ENCODE measurements around the gene CCDC40.

The CCDC40 gene

GRCh38 chr17:80107231-80108021, 71.0 kb downstream of the CCDC40 start:
- Histone ChIP-seq H3K9me3 (ENCODE audit: control insufficient read depth, low read length) (no peaks in the 10 kb centered on the region), H3K9ac (ENCODE audit: low read length) (no peak overlapping the region), H3K4me3 (ENCODE audit: low read length) (no peak overlapping the region), H3K27me3 (ENCODE audit: control insufficient read depth, insufficient read depth, low read length) (no peaks in the 10 kb centered on the region), H3K4me1 (ENCODE audit: control insufficient read depth, insufficient read depth, low read length) (peaks cover 1% of the 10 kb centered on the region), H3K36me3 (ENCODE audit: control insufficient read depth, insufficient read depth, low read length) (no peaks in the 10 kb centered on the region)

DNA sequence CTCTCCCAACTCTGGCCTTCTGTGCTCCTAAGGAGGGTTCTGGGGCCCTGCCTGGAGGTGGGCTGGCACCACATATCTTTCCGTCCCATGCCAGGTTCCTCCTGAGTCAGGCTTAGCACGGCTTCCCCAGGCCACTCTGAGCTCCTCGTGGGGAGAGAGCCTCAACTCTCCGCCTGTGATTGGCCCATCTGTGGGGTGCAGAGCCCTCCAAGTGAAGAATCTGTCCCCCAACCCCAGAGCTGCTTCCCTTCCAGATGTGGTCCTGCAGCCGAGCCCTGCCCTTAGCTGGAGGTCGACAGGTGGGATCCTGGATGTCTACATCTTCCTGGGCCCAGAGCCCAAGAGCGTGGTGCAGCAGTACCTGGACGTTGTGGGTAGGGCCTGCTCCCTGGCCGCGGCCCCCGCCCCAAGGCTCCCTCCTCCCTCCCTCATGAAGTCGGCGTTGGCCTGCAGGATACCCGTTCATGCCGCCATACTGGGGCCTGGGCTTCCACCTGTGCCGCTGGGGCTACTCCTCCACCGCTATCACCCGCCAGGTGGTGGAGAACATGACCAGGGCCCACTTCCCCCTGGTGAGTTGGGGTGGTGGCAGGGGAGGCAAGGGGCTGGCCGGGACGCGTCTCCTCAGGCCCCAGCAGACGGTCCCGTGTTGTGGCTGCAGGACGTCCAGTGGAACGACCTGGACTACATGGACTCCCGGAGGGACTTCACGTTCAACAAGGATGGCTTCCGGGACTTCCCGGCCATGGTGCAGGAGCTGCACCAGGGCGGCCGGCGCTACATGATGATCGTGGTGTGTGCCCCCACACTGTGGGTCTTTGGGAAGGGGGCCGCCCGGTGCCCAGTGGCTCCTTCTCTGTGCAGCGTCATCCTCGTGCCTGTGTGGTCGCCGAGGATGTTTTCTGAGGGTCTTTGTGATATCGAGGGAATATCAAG, 71.9 kb downstream of the CCDC40 start:
- Histone ChIP-seq H3K27me3 (ENCODE audit: control insufficient read depth, insufficient read depth, low read length) (no peaks in the 10 kb centered on the region), H3K4me1 (ENCODE audit: control insufficient read depth, insufficient read depth, low read length) (no peaks in the 10 kb centered on the region), H3K9me3 (ENCODE audit: control insufficient read depth, low read length) (no peaks in the 10 kb centered on the region), H3K36me3 (ENCODE audit: control insufficient read depth, insufficient read depth, low read length) (no peaks in the 10 kb centered on the region), H3K4me3 (ENCODE audit: low read length) (no peak overlapping the region), H3K9ac (ENCODE audit: low read length) (no peak overlapping the region)

GRCh38 chr17:80109066-80109660, 72.7 kb downstream of the CCDC40 start:
- no peak overlapping the region for H3K9ac ChIP-seq (ENCODE audit: low read length)
- H3K36me3 ChIP-seq (ENCODE audit: control insufficient read depth, insufficient read depth, low read length) = no peaks in the 10 kb centered on the region
- no peaks in the 10 kb centered on the region for H3K4me1 ChIP-seq (ENCODE audit: control insufficient read depth, insufficient read depth, low read length)
- no peak overlapping the region for H3K4me3 ChIP-seq (ENCODE audit: low read length)
- no peaks in the 10 kb centered on the region for H3K9me3 ChIP-seq (ENCODE audit: control insufficient read depth, low read length)
- H3K27me3 ChIP-seq (ENCODE audit: control insufficient read depth, insufficient read depth, low read length) = no peaks in the 10 kb centered on the region

DNA sequence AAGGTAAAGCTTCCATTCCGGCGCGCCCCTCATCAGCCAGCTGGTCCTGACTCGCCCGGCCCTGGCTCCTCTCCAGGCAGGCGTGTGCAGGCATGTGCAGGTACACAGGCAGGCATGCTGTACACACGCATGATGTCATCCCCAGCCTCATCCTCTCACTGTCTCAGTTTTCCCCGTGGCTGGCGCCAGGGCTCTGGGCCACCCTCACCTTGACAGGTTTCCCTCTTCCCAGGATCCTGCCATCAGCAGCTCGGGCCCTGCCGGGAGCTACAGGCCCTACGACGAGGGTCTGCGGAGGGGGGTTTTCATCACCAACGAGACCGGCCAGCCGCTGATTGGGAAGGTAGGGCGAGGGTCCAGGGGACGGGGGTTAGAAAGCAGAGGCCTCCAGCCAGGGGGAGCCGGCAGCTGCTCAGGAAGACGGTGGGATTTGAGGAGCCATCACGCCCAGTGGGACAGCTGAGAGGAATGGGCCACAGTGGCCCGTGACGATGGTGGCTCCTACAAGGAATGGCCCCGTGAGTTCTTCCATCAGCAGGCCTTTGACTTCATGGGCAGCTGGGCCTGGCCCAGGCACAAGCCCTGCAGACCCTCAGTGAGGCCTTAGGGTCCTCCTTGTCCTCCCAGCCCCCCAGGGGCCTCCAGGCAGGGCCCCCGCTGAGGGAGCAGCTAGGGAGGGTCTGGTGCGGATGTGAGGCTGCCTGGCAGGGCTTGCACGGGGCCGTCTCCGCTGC, 73.4 kb downstream of the CCDC40 start:
- Histone ChIP-seq H3K9me3 (ENCODE audit: control insufficient read depth, low read length) (no peaks in the 10 kb centered on the region), H3K4me3 (ENCODE audit: low read length) (no peak overlapping the region), H3K27me3 (ENCODE audit: control insufficient read depth, insufficient read depth, low read length) (no peaks in the 10 kb centered on the region), H3K36me3 (ENCODE audit: control insufficient read depth, insufficient read depth, low read length) (no peaks in the 10 kb centered on the region), H3K9ac (ENCODE audit: low read length) (no peak overlapping the region), H3K4me1 (ENCODE audit: control insufficient read depth, insufficient read depth, low read length) (no peaks in the 10 kb centered on the region)

GRCh38 chr17:80110447-80110812, 74.0 kb downstream of the CCDC40 start:
- Histone ChIP-seq H3K4me1 (ENCODE audit: control insufficient read depth, insufficient read depth, low read length) (no peaks in the 10 kb centered on the region), H3K4me3 (ENCODE audit: low read length) (no peak overlapping the region)

DNA sequence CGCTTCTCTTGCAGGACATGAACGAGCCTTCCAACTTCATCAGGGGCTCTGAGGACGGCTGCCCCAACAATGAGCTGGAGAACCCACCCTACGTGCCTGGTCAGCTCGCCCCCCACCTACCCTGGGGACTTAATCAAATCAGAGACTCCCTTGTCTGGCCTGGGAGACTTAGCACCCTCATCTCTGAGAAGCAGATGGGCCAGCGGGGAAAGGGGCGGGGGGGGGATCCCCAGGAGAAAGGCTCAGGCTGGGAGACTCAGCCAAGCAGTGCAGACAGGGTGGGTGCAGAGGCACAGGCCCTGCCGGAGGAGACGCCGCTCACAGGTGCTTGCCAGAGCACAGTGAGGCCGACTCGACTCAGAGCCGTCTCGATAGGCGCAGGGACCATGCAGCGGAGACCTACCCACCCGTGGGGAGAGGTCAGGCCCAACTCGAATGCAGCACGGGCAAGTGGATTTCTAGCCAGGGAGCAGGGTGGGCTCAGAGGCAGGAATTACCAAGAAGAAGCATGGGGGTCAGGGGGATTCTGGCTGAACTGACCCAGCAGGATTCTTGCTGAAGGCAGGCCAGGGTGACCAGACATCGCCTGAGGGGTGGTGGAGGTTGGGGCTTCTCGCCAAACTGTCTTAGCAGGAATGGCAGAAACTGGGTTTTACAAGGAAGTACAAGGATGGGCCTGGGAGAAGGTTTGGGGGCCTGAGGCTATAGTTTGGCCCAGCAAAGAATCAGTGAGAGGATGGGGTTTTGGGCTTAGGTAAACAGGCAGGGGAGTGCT, 74.7 kb downstream of the CCDC40 start:
- Histone ChIP-seq H3K4me1 (ENCODE audit: control insufficient read depth, insufficient read depth, low read length) (no peaks in the 10 kb centered on the region), H3K9ac (ENCODE audit: low read length) (no peak overlapping the region), H3K9me3 (ENCODE audit: control insufficient read depth, low read length) (no peaks in the 10 kb centered on the region), H3K36me3 (ENCODE audit: control insufficient read depth, insufficient read depth, low read length) (no peaks in the 10 kb centered on the region), H3K27me3 (ENCODE audit: control insufficient read depth, insufficient read depth, low read length) (no peaks in the 10 kb centered on the region), H3K4me3 (ENCODE audit: low read length) (no peak overlapping the region)

More at GRCh38 chr17:80110447-80110812, 74.0 kb downstream of the CCDC40 start:
- H3K36me3 ChIP-seq (ENCODE audit: control insufficient read depth, insufficient read depth, low read length) = no peaks in the 10 kb centered on the region
- no peaks in the 10 kb centered on the region for H3K27me3 ChIP-seq (ENCODE audit: control insufficient read depth, insufficient read depth, low read length)
- H3K9ac ChIP-seq (ENCODE audit: low read length) = no peak overlapping the region
- H3K9me3 ChIP-seq (ENCODE audit: control insufficient read depth, low read length) = no peaks in the 10 kb centered on the region

GRCh38 chr17:80111702-80112470, 75.4 kb downstream of the CCDC40 start:
- H3K27me3 ChIP-seq (ENCODE audit: control insufficient read depth, insufficient read depth, low read length) = no peaks in the 10 kb centered on the region
- H3K9ac ChIP-seq (ENCODE audit: low read length) = no peak overlapping the region
- no peak overlapping the region for H3K4me3 ChIP-seq (ENCODE audit: low read length)
- H3K4me1 ChIP-seq (ENCODE audit: control insufficient read depth, insufficient read depth, low read length) = no peaks in the 10 kb centered on the region
- H3K36me3 ChIP-seq (ENCODE audit: control insufficient read depth, insufficient read depth, low read length) = no peaks in the 10 kb centered on the region
- no peaks in the 10 kb centered on the region for H3K9me3 ChIP-seq (ENCODE audit: control insufficient read depth, low read length)

GRCh38 chr17:80112471-80113032, 76.1 kb downstream of the CCDC40 start:
- no peak overlapping the region for H3K4me3 ChIP-seq (ENCODE audit: low read length)
- H3K9me3 ChIP-seq (ENCODE audit: control insufficient read depth, low read length) = no peaks in the 10 kb centered on the region
- no peaks in the 10 kb centered on the region for H3K4me1 ChIP-seq (ENCODE audit: control insufficient read depth, insufficient read depth, low read length)
- no peak overlapping the region for H3K9ac ChIP-seq (ENCODE audit: low read length)
- H3K36me3 ChIP-seq (ENCODE audit: control insufficient read depth, insufficient read depth, low read length) = no peaks in the 10 kb centered on the region
- H3K27me3 ChIP-seq (ENCODE audit: control insufficient read depth, insufficient read depth, low read length) = no peaks in the 10 kb centered on the region

GRCh38 chr17:80113033-80113484, 76.6 kb downstream of the CCDC40 start:
- H3K9ac ChIP-seq (ENCODE audit: low read length) = no peak overlapping the region
- no peaks in the 10 kb centered on the region for H3K36me3 ChIP-seq (ENCODE audit: control insufficient read depth, insufficient read depth, low read length)
- no peaks in the 10 kb centered on the region for H3K4me1 ChIP-seq (ENCODE audit: control insufficient read depth, insufficient read depth, low read length)
- no peak overlapping the region for H3K4me3 ChIP-seq (ENCODE audit: low read length)
- H3K9me3 ChIP-seq (ENCODE audit: control insufficient read depth, low read length) = no peaks in the 10 kb centered on the region
- no peaks in the 10 kb centered on the region for H3K27me3 ChIP-seq (ENCODE audit: control insufficient read depth, insufficient read depth, low read length)

- no peaks in the 10 kb centered on the region for H3K27me3 ChIP-seq (ENCODE audit: control insufficient read depth, insufficient read depth, low read length)
- H3K4me1 ChIP-seq (ENCODE audit: control insufficient read depth, insufficient read depth, low read length) = no peaks in the 10 kb centered on the region
- H3K9ac ChIP-seq (ENCODE audit: low read length) = no peak overlapping the region
- H3K36me3 ChIP-seq (ENCODE audit: control insufficient read depth, insufficient read depth, low read length) = no peaks in the 10 kb centered on the region
- H3K4me3 ChIP-seq (ENCODE audit: low read length) = no peak overlapping the region
- H3K9me3 ChIP-seq (ENCODE audit: control insufficient read depth, low read length) = no peaks in the 10 kb centered on the region
Measured at GRCh38 chr17:80114758-80115157, 78.3 kb downstream of the CCDC40 start.

Measured in mucosa of stomach (tissue), 1 donor.